GM12878 (cell line): ENCODE results near the gene TP63. TPM values are rescaled to one million over a fixed set of nuclear protein-coding genes. Genes with fewer than 3 reads are reported as not detected.

Experiments
- ATAC-seq: fragments of 200-7000 bp; cut with Tn5 transposase; 3 replicates; pipeline ENCODE4 v1.9.1; 2020; ENCODE audit warnings: mild to moderate bottlenecking, moderate library complexity
- BruUV-seq: library from RNA; stranded (reverse); fragments of 400-500 nt; replicated peaks from 2 replicates; lab custom pipeline; 2021; lab: Mats Ljungman, UMichigan
- CTCF ChIA-PET: fragments of 300-600 bp; sonication (Branson Sonifier 250); formaldehyde crosslinking; extraction: SDS; loops from one replicate; lab custom pipeline; 2021; ENCODE audit warnings: inconsistent platforms; lab: Yijun Ruan, JAX
- POLR2A ChIA-PET: fragments of 350-600 bp; formaldehyde crosslinking; extraction: SDS; loops from one replicate; lab custom pipeline; 2021; ENCODE audit warnings: inconsistent platforms; lab: Charles Lee
- RAD21 ChIA-PET: fragments of 300-600 bp; sonication (Branson Sonifier 250); formaldehyde crosslinking; loops from one replicate; lab custom pipeline; 2023; ENCODE audit warnings: antibody characterized with exemption; ENCODE audit not compliant: unreplicated experiment; lab: Charles Lee
- SMC1A ChIA-PET: fragments of 300-600 bp; sonication (Branson Sonifier 250); formaldehyde crosslinking; loops from one replicate; lab custom pipeline; 2023; ENCODE audit not compliant: unreplicated experiment, uncharacterized antibody; lab: Charles Lee
- DNase-seq: peaks from one replicate; pipeline ENCODE4 v3.0.0-alpha.2; 2011; ENCODE audit warnings: low read depth, low spot score
- FAIRE-seq: peaks from 3 replicates; lab custom pipeline; 2011; peaks lifted over from hg19 to GRCh38; lab: Jason Lieb, UNC
- H2AFZ ChIP-seq: 2 replicates; pipeline ENCODE4 v1.6.0; 2011; ENCODE audit warnings: low read depth, low read length, control low read depth; ENCODE audit not compliant: control insufficient read depth
- H3K27ac ChIP-seq: 2 replicates; pipeline ENCODE4 v1.5.1; 2011; ENCODE audit warnings: control low read depth; ENCODE audit not compliant: control insufficient read depth, insufficient read depth
- H3K27me3 ChIP-seq, 2 experiments: replicated peaks in 1 of 2; 2 replicates each; pipeline versions ENCODE4 v1.6.0 to v1.6.1; 2011; ENCODE audit warnings: low read length in 1 of 2; ENCODE audit not compliant: control insufficient read depth in 2 of 2, insufficient read depth in 2 of 2
- H3K36me3 ChIP-seq, 2 experiments: 2 replicates each; pipeline ENCODE4 v1.5.1; 2011; ENCODE audit warnings: low read length in 1 of 2; ENCODE audit not compliant: control insufficient read depth in 2 of 2, insufficient read depth in 2 of 2
- H3K4me1 ChIP-seq: 2 replicates; pipeline ENCODE4 v1.6.1; 2011; ENCODE audit warnings: mild to moderate bottlenecking, low read length, moderate library complexity, mixed read lengths; ENCODE audit not compliant: control insufficient read depth, insufficient read depth
- H3K4me2 ChIP-seq: 2 replicates; pipeline ENCODE4 v1.6.0; 2011; ENCODE audit warnings: control low read depth; ENCODE audit not compliant: control insufficient read depth, insufficient read depth
- H3K4me3 ChIP-seq: fragments of 200-600 bp; sonication (generic); 2 replicates; pipeline ENCODE4 v1.5.1; 2016
- H3K79me2 ChIP-seq: 2 replicates; pipeline ENCODE4 v1.6.0; 2011; ENCODE audit warnings: low read length; ENCODE audit not compliant: control insufficient read depth, insufficient read depth
- H3K9ac ChIP-seq: 2 replicates; pipeline ENCODE4 v1.8.0; 2011; ENCODE audit warnings: low read length, control low read depth, mixed read lengths; ENCODE audit not compliant: control insufficient read depth, insufficient read depth
- H3K9me3 ChIP-seq: replicated peaks from 3 replicates; pipeline ENCODE4 v1.5.1; 2011; ENCODE audit warnings: mild to moderate bottlenecking, low read length; ENCODE audit not compliant: control insufficient read depth, insufficient read depth
- H4K20me1 ChIP-seq: 2 replicates; pipeline ENCODE4 v1.6.0; 2011; ENCODE audit not compliant: control insufficient read depth, insufficient read depth
- DPF2 ChIP-seq: fragments of 450-650 bp; IDR thresholded peaks from 2 replicates; pipeline ENCODE4 v1.6.1; 2017; ENCODE audit warnings: mild to moderate bottlenecking
- JUNB ChIP-seq: IDR thresholded peaks from 2 replicates; pipeline ENCODE4 v1.6.1; 2016; ENCODE audit warnings: antibody characterized with exemption, mild to moderate bottlenecking
- LARP7 ChIP-seq: fragments of 450-650 bp; IDR thresholded peaks from 2 replicates; pipeline ENCODE4 v1.6.1; 2017; ENCODE audit warnings: mild to moderate bottlenecking
- MLLT1 ChIP-seq: fragments of 450-650 bp; IDR thresholded peaks from 2 replicates; pipeline ENCODE4 v1.6.1; 2016; ENCODE audit warnings: mild to moderate bottlenecking
- MYC ChIP-seq: IDR thresholded peaks from 2 replicates; pipeline ENCODE4 v1.6.1; 2011; ENCODE audit warnings: mild to moderate bottlenecking, low read length, moderate library complexity, inconsistent platforms; ENCODE audit not compliant: insufficient read depth, insufficient replicate concordance, insufficient read length, severe bottlenecking
- PAX5 ChIP-seq: IDR thresholded peaks from 2 replicates; pipeline ENCODE4 v1.6.1; 2011; ENCODE audit warnings: low read depth, low read length, borderline replicate concordance
- POLR2AphosphoS5 ChIP-seq: IDR thresholded peaks from 2 replicates; pipeline ENCODE4 v1.6.1; 2011; ENCODE audit warnings: mild to moderate bottlenecking, low read length, inconsistent platforms
- RAD21 ChIP-seq: IDR thresholded peaks from 2 replicates; pipeline ENCODE4 v1.6.1; 2011; ENCODE audit warnings: mild to moderate bottlenecking, low read depth, low read length, moderate library complexity; ENCODE audit not compliant: insufficient read depth
- RAD51 ChIP-seq: fragments of 450-650 bp; IDR thresholded peaks from 2 replicates; pipeline ENCODE4 v1.6.1; 2016; ENCODE audit warnings: moderate library complexity, mild to moderate bottlenecking, inconsistent platforms
- RB1 ChIP-seq: fragments of 450-650 bp; formaldehyde crosslinking; IDR thresholded peaks from 2 replicates; pipeline ENCODE4 v1.6.1; 2017; ENCODE audit warnings: mild to moderate bottlenecking, borderline replicate concordance
- SMARCA5 ChIP-seq: fragments of 450-650 bp; IDR thresholded peaks from 2 replicates; pipeline ENCODE4 v1.6.1; 2017; ENCODE audit warnings: mild to moderate bottlenecking
- STAT1 ChIP-seq: fragments of 450-650 bp; conservative IDR thresholded peaks from 2 replicates; pipeline ENCODE4 v1.6.1; 2014; ENCODE audit warnings: antibody characterized with exemption, mild to moderate bottlenecking
- ZBTB40 ChIP-seq: fragments of 450-650 bp; IDR thresholded peaks from 2 replicates; pipeline ENCODE4 v1.6.1; 2016; ENCODE audit warnings: mild to moderate bottlenecking, moderate library complexity, borderline replicate concordance
- ZNF622 ChIP-seq: fragments of 450-650 bp; IDR thresholded peaks from 2 replicates; pipeline ENCODE4 v1.6.1; 2017; ENCODE audit warnings: mild to moderate bottlenecking, inconsistent platforms
- WGBS: methylation state at CpG from one replicate; pipeline ENCODE4 v1.1.6; 2016; ENCODE audit warnings: low lambda C conversion rate; ENCODE audit not compliant: insufficient replicate concordance, insufficient coverage; ENCODE audit errors: missing lambda C conversion rate; 5-methylcytosine and 5-hydroxymethylcytosine counted together
- in situ Hi-C: fragments of 300-500 bp; cut with MboI; formaldehyde crosslinking; loops from 9 replicates; pipeline ENCODE4 v1.14.3; 2018; ENCODE audit warnings: mixed read lengths
- intact Hi-C: fragments of 100-400 bp; cut with micrococcal nuclease; formaldehyde crosslinking; loops from one replicate; pipeline ENCODE4 v1.14.2; 2022; ENCODE audit not compliant: unreplicated experiment
- polyA plus RNA-seq, 11 experiments: library from polyadenylated mRNA; depleted of rRNA in 4 of 11; unstranded in 6 of 11; stranded (reverse) in 5 of 11; fragments of >200 nt; fragmentation: Nextera tagmentation in 4 of 11; fragmentation: Illumina TruSeq in 1 of 11; extraction: Ambion mirVana in 4 of 11; extraction: Trizol in 1 of 11; gene quantifications; 1 replicate in 1 of 11; 2 replicates in 10 of 11; pipeline versions ENCODE4 v1.2.1 to v1.2.3, GENCODE V29; 2011 to 2016; ENCODE audit warnings: inconsistent platforms in 2 of 11, missing spikeins in 2 of 11, low read depth in 1 of 11
- total RNA-seq, 4 experiments: library from RNA; depleted of rRNA in 3 of 4; stranded (reverse); fragments of >200 nt in 3 of 4; fragmentation: Illumina TruSeq in 1 of 4; extraction: Trizol in 1 of 4; gene quantifications; 2 replicates each; pipeline versions ENCODE4 v1.2.1 to v1.2.3, GENCODE V29; 2013 to 2021
- TF ChIP-seq, protein P1 (sequence below): fragments of 450-650 bp; conservative IDR thresholded peaks from 2 replicates; pipeline ENCODE4 v1.6.1; 2017; ENCODE audit warnings: mild to moderate bottlenecking, moderate library complexity

TP63 gene
- total and polyA plus RNA-seq, 10 of the 15 experiments (the other 5 are each of a cell fraction or from before 2014, with no cell fraction given) = 1.4 to 10.8 (median 6.2) TPM

GRCh38 chr3:189842681-189843602 is 211.8 kb downstream of the TP63 start:
- Histone ChIP-seq H3K27me3 (no peaks in the 10 kb centered on the region), H3K27ac (no peak overlapping the region), H2AFZ (no peak overlapping the region), H3K9me3 (no peaks in the 10 kb centered on the region), H3K9ac (no peak overlapping the region), H3K36me3 (no peaks in the 10 kb centered on the region), H4K20me1 (no peaks in the 10 kb centered on the region), H3K4me2 (no peak overlapping the region), H3K4me1 (no peaks in the 10 kb centered on the region), H3K79me2 (no peaks in the 10 kb centered on the region), H3K4me3 (no peak overlapping the region)
- 83% methylated on average over 19 of the region's 19 CpGs for WGBS
- FAIRE-seq (no peak), DNase-seq (no peak), ATAC-seq (no peak)
- no TSS peak for BruUV-seq
- ChIA-PET SMC1A (no interaction called here), POLR2A (no interaction called here), CTCF (interaction anchor here (1.0 kb wide), 1 partner anchor 21 kb away, joined by 4 read pairs; no protein-coding TSS in a partner anchor), RAD21 (no interaction called here)
- in situ Hi-C loops = no loop called here
- intact Hi-C loops = no loop called here
- TF ChIP-seq ZNF622 = no peak
- no peak for TF ChIP-seq PAX5
- TF ChIP-seq STAT1 = no peak
- no peak for TF ChIP-seq RAD21
- no peak for TF ChIP-seq MYC
- TF ChIP-seq POLR2AphosphoS5 = no peak
- TF ChIP-seq, protein P1, sequence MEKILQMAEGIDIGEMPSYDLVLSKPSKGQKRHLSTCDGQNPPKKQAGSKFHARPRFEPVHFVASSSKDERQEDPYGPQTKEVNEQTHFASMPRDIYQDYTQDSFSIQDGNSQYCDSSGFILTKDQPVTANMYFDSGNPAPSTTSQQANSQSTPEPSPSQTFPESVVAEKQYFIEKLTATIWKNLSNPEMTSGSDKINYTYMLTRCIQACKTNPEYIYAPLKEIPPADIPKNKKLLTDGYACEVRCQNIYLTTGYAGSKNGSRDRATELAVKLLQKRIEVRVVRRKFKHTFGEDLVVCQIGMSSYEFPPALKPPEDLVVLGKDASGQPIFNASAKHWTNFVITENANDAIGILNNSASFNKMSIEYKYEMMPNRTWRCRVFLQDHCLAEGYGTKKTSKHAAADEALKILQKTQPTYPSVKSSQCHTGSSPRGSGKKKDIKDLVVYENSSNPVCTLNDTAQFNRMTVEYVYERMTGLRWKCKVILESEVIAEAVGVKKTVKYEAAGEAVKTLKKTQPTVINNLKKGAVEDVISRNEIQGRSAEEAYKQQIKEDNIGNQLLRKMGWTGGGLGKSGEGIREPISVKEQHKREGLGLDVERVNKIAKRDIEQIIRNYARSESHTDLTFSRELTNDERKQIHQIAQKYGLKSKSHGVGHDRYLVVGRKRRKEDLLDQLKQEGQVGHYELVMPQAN = no peak
- no peak for TF ChIP-seq SMARCA5
- TF ChIP-seq RAD51 = no peak
- no peak for TF ChIP-seq JUNB
- TF ChIP-seq ZBTB40 = no peak
- no peak for TF ChIP-seq MLLT1
- TF ChIP-seq LARP7 = no peak
- TF ChIP-seq DPF2 = no peak
- TF ChIP-seq RB1 = no peak
